Measurements from ENCODE around the gene CCDC7.

The CCDC7 gene

GRCh38 chr10:32419615-32420014 is 26.3 kb upstream of the CCDC7 start:
- no peak overlapping the region for H3K4me3 ChIP-seq (ENCODE audit: low read length)
- TF ChIP-seq, protein P1, sequence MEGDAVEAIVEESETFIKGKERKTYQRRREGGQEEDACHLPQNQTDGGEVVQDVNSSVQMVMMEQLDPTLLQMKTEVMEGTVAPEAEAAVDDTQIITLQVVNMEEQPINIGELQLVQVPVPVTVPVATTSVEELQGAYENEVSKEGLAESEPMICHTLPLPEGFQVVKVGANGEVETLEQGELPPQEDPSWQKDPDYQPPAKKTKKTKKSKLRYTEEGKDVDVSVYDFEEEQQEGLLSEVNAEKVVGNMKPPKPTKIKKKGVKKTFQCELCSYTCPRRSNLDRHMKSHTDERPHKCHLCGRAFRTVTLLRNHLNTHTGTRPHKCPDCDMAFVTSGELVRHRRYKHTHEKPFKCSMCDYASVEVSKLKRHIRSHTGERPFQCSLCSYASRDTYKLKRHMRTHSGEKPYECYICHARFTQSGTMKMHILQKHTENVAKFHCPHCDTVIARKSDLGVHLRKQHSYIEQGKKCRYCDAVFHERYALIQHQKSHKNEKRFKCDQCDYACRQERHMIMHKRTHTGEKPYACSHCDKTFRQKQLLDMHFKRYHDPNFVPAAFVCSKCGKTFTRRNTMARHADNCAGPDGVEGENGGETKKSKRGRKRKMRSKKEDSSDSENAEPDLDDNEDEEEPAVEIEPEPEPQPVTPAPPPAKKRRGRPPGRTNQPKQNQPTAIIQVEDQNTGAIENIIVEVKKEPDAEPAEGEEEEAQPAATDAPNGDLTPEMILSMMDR (conservative IDR thresholded peaks at IDR 0.05; ENCODE audit: low read depth, low read length) = no peak
- no peak for DNase-seq (ENCODE audit: low read depth)

DNA sequence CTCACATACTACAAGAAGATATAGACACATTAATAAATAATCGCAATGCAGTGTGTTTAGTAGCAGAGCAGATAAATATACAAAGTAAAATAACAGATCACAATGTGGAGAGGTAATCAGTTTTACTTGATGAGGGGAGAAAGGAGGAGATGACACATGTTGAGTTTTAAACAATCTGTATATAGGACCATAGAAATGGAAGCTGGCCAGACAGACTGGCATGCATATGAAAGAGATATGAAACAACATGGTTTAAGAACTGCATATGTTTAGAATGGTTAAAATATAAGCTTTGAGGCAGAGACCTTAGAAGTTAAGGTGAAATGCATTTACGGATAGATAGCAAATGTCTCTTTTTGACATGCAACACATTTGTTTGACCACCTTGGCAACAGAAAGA is 19.8 kb upstream of the CCDC7 start:
- TF ChIP-seq, protein P1 (conservative IDR thresholded peaks at IDR 0.05; ENCODE audit: low read depth, low read length) = no peak
- DNase-seq (ENCODE audit: low read depth) = no peak
- no peak overlapping the region for H3K4me3 ChIP-seq (ENCODE audit: low read length)

GRCh38 chr10:32433542-32433941 is 12.4 kb upstream of the CCDC7 start:
- no peak for DNase-seq (ENCODE audit: low read depth)
- no peak overlapping the region for H3K4me3 ChIP-seq (ENCODE audit: low read length)
- TF ChIP-seq, protein P1 (conservative IDR thresholded peaks at IDR 0.05; ENCODE audit: low read depth, low read length) = no peak

GRCh38 chr10:32436215-32436614 is 9.7 kb upstream of the CCDC7 start:
- no peak overlapping the region for H3K4me3 ChIP-seq (ENCODE audit: low read length)
- TF ChIP-seq, protein P1 (conservative IDR thresholded peaks at IDR 0.05; ENCODE audit: low read depth, low read length) = no peak
- DNase-seq (ENCODE audit: low read depth) = no peak

- TF ChIP-seq, protein P1 (conservative IDR thresholded peaks at IDR 0.05; ENCODE audit: low read depth, low read length) = no peak
- DNase-seq (ENCODE audit: low read depth) = no peak
- H3K4me3 ChIP-seq (ENCODE audit: low read length) = no peak overlapping the region
Observed at GRCh38 chr10:32437334-32437733, 8.6 kb upstream of the CCDC7 start.

DNA sequence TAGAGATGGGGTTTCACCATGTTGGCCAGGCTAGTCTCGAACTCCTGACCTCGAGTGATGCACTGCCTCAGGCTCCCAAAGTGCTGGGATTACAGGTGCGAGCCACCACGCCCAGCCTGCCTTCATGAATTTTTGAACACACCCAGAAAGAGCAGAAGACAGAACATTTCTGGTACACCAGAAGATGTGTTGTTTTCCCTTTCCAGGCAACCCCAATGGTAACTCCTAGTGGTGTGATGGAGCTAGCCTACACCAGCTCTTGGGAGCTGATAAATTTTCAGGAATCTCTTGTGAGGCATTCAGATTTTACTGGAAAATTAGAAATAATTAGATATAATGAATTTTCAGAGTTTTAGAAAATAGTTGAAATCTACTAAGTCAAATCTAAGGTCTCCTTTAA is 904 bp upstream of the CCDC7 start:
- peak overlapping the region; percentile 78 for H3K4me3 ChIP-seq (ENCODE audit: low read length)
- TF ChIP-seq, protein P1 (conservative IDR thresholded peaks at IDR 0.05; ENCODE audit: low read depth, low read length) = no peak
- no peak for DNase-seq (ENCODE audit: low read depth)

GRCh38 chr10:32446536-32447406 is 831 bp downstream of the CCDC7 start:
- peak overlapping the region; percentile 78 for H3K4me3 ChIP-seq (ENCODE audit: low read length)
- TF ChIP-seq, protein P1 (conservative IDR thresholded peaks at IDR 0.05; ENCODE audit: low read depth, low read length) = no peak
- DNase-seq (ENCODE audit: low read depth) = no peak

Measured in retinal pigment epithelial cell (primary cell).